ENCODE data around the gene PTPRT.

- TF ChIP-seq FOXJ3 (CRISPR knock-in tag; IDR thresholded peaks at IDR 0.05), result no peak
- TF ChIP-seq TAF1 (IDR thresholded peaks at IDR 0.05; ENCODE audit: borderline replicate concordance, low read depth, low read length), result no peak
- TF ChIP-seq FOXM1 (IDR thresholded peaks at IDR 0.05; ENCODE audit: low read depth), result no peak
- TF ChIP-seq MXI1 (IDR thresholded peaks at IDR 0.05; ENCODE audit: low read depth, low read length), result no peak
- no peak for TF ChIP-seq EP300 (IDR thresholded peaks at IDR 0.05; ENCODE audit: borderline replicate concordance in 1 of 2, low read depth in 1 of 2, low read length in 1 of 2)
- TF ChIP-seq, protein P1, sequence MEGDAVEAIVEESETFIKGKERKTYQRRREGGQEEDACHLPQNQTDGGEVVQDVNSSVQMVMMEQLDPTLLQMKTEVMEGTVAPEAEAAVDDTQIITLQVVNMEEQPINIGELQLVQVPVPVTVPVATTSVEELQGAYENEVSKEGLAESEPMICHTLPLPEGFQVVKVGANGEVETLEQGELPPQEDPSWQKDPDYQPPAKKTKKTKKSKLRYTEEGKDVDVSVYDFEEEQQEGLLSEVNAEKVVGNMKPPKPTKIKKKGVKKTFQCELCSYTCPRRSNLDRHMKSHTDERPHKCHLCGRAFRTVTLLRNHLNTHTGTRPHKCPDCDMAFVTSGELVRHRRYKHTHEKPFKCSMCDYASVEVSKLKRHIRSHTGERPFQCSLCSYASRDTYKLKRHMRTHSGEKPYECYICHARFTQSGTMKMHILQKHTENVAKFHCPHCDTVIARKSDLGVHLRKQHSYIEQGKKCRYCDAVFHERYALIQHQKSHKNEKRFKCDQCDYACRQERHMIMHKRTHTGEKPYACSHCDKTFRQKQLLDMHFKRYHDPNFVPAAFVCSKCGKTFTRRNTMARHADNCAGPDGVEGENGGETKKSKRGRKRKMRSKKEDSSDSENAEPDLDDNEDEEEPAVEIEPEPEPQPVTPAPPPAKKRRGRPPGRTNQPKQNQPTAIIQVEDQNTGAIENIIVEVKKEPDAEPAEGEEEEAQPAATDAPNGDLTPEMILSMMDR (IDR thresholded peaks at IDR 0.05), result no peak
These were observed 828.2 kb downstream of the PTPRT start for GRCh38 chr20:42361402-42361970.

Data from SK-N-SH (cell line).